Thymus (tissue), 11 donors: ENCODE measurements around the gene SPR. TPM values are rescaled to one million over a fixed set of nuclear protein-coding genes. Genes with fewer than 3 reads are reported as not detected.
A peak's percentile ranks its signal among the peaks of the same experiment; 100 is the strongest.

ENCODE experiments used
- DNase-seq, 9 donors: peaks; one replicate each; pipeline ENCODE4 v3.0.0-alpha.2; 2013; ENCODE audit warnings: low spot score in 9 of 9, low read depth in 6 of 9, missing footprints in 1 of 9
- H3K27ac ChIP-seq, 2 donors: one replicate each; pipeline ENCODE4 v1.5.1; 2013; ENCODE audit warnings: control low read depth in 1 of 2, low read depth in 1 of 2, low read length in 1 of 2, mild to moderate bottlenecking in 1 of 2, moderate library complexity in 1 of 2
- H3K27me3 ChIP-seq, 2 donors: one replicate each; pipeline ENCODE4 v1.5.1; 2013; ENCODE audit warnings: low read length in 1 of 2; ENCODE audit not compliant: control insufficient read depth in 2 of 2, insufficient read depth in 1 of 2
- H3K36me3 ChIP-seq, 2 donors: one replicate each; pipeline ENCODE4 v1.5.1; 2013; ENCODE audit warnings: low read length in 1 of 2, mild to moderate bottlenecking in 1 of 2, moderate library complexity in 1 of 2; ENCODE audit not compliant: control insufficient read depth in 2 of 2, insufficient read depth in 2 of 2
- H3K4me1 ChIP-seq, 2 donors: one replicate each; pipeline ENCODE4 v1.5.1; 2013; ENCODE audit warnings: low read length in 2 of 2; ENCODE audit not compliant: control insufficient read depth in 2 of 2, insufficient read depth in 2 of 2
- H3K4me3 ChIP-seq, 2 donors: one replicate each; pipeline ENCODE4 v1.5.1; 2013; ENCODE audit warnings: low read length in 2 of 2, control low read depth in 1 of 2, mild to moderate bottlenecking in 1 of 2
- H3K9me3 ChIP-seq, 2 donors: one replicate each; pipeline ENCODE4 v1.5.1; 2013; ENCODE audit warnings: low read length in 1 of 2, mild to moderate bottlenecking in 1 of 2; ENCODE audit not compliant: control insufficient read depth in 2 of 2, insufficient read depth in 1 of 2
- WGBS: extraction: QIAGEN DNeasy Blood & Tissue Kit; methylation state at CpG from one replicate; pipeline ENCODE4 v1.1.7; 2013; 5-methylcytosine and 5-hydroxymethylcytosine counted together
- polyA plus RNA-seq: library from polyadenylated mRNA; stranded (reverse); fragments of 200-250 nt; gene quantifications from one replicate; pipeline ENCODE4 v1.2.3, GENCODE V29; 2013
- total RNA-seq: library from RNA; stranded (reverse); fragments of 120-200 nt; gene quantifications from one replicate; pipeline ENCODE4 v1.2.4, GENCODE V29; 2013
- donor health status: healthy.

SPR gene
- total and polyA plus RNA-seq, 2 donors = 1.8 to 9.1 TPM

- H3K4me1 ChIP-seq = peaks cover 7 to 8% of the 10 kb centered on the region in 2 donors
- no peak overlapping the region for H3K4me3 ChIP-seq
- H3K9me3 ChIP-seq = no peaks in the 10 kb centered on the region
- no peaks in the 10 kb centered on the region for H3K36me3 ChIP-seq
- WGBS = 60% methylated on average over 7 of the region's 7 CpGs
- H3K27ac ChIP-seq = no peak overlapping the region
- DNase-seq = no peak
- peaks cover 31 to 60% of the 10 kb centered on the region in 2 donors for H3K27me3 ChIP-seq
Observed at GRCh38 chr2:72886505-72887031, 640 bp upstream of the SPR start.

GRCh38 chr2:72887740-72888437 lies 681 bp downstream of the SPR start:
- Histone ChIP-seq H3K36me3 (no peaks in the 10 kb centered on the region), H3K27ac (no peak overlapping the region), H3K4me3 (peak overlapping the region; percentile 22 to 54), H3K9me3 (no peaks in the 10 kb centered on the region), H3K4me1 (peaks cover 7 to 8% of the 10 kb centered on the region in 2 donors), H3K27me3 (peaks cover 31 to 72% of the 10 kb centered on the region in 2 donors)
- WGBS = 11% methylated on average over 21 of the region's 21 CpGs
- DNase-seq = peak in 6 of 9 donors; percentile 12 to 60 (median 30)

- H3K36me3 ChIP-seq = no peaks in the 10 kb centered on the region
Observed at GRCh38 chr2:72888438-72889202, 1.4 kb downstream of the SPR start.

GRCh38 chr2:72889991-72890390 lies 2.8 kb downstream of the SPR start:
- Histone ChIP-seq H3K27me3 (peaks cover 31 to 87% of the 10 kb centered on the region in 2 donors), H3K9me3 (no peaks in the 10 kb centered on the region), H3K4me1 (peaks cover 7 to 8% of the 10 kb centered on the region in 2 donors), H3K36me3 (no peaks in the 10 kb centered on the region), H3K4me3 (no peak overlapping the region), H3K27ac (no peak overlapping the region)
- WGBS = 97% methylated on average over 4 of the region's 4 CpGs
- DNase-seq = no peak

More at GRCh38 chr2:72888438-72889202, 1.4 kb downstream of the SPR start:
- Histone ChIP-seq H3K9me3 (no peaks in the 10 kb centered on the region), H3K27me3 (peaks cover 31 to 73% of the 10 kb centered on the region in 2 donors), H3K4me3 (no peak overlapping the region), H3K27ac (no peak overlapping the region), H3K4me1 (peaks cover 7 to 8% of the 10 kb centered on the region in 2 donors)
- DNase-seq = no peak
- WGBS = 93% methylated on average over 11 of the region's 11 CpGs

- Histone ChIP-seq H3K4me1 (peaks cover 7 to 8% of the 10 kb centered on the region in 2 donors), H3K27me3 (peaks cover 24 to 89% of the 10 kb centered on the region in 2 donors), H3K27ac (no peak overlapping the region), H3K9me3 (no peaks in the 10 kb centered on the region), H3K36me3 (no peaks in the 10 kb centered on the region), H3K4me3 (no peak overlapping the region)
- no peak for DNase-seq
- WGBS = 89% methylated on average over 8 of the region's 8 CpGs
Observed at GRCh38 chr2:72891091-72891818, 4.0 kb downstream of the SPR start.

GRCh38 chr2:72892506-72893173 lies 5.4 kb downstream of the SPR start:
- WGBS = 11% methylated on average over 11 of the region's 11 CpGs
- peak in 4 of 9 donors; percentile 31 to 74 (median 57) for DNase-seq
- H3K9me3 ChIP-seq = no peaks in the 10 kb centered on the region
- no peaks in the 10 kb centered on the region for H3K36me3 ChIP-seq
- H3K27ac ChIP-seq = no peak overlapping the region
- H3K27me3 ChIP-seq = peaks cover 13 to 84% of the 10 kb centered on the region in 2 donors
- no peak overlapping the region for H3K4me3 ChIP-seq
- H3K4me1 ChIP-seq = peaks cover 4% of the 10 kb centered on the region in 2 donors

GRCh38 chr2:72893594-72894319 lies 6.5 kb downstream of the SPR start:
- H3K4me1 ChIP-seq = no peaks in the 10 kb centered on the region
- H3K36me3 ChIP-seq = no peaks in the 10 kb centered on the region
- H3K27ac ChIP-seq = no peak overlapping the region
- H3K4me3 ChIP-seq = no peak overlapping the region
- H3K9me3 ChIP-seq = no peaks in the 10 kb centered on the region
- peak in 2 of 9 donors; percentile 47 to 55 for DNase-seq
- peaks cover 3 to 84% of the 10 kb centered on the region in 2 donors for H3K27me3 ChIP-seq
- 48% methylated on average over 15 of the region's 15 CpGs for WGBS

- WGBS = 96% methylated on average over 9 of the region's 9 CpGs
- H3K4me1 ChIP-seq = no peaks in the 10 kb centered on the region
- DNase-seq = no peak
Observed at GRCh38 chr2:72894514-72894913, 7.3 kb downstream of the SPR start.

More at GRCh38 chr2:72894514-72894913, 7.3 kb downstream of the SPR start:
- peaks cover 3 to 79% of the 10 kb centered on the region in 2 donors for H3K27me3 ChIP-seq
- no peaks in the 10 kb centered on the region for H3K36me3 ChIP-seq
- H3K4me3 ChIP-seq = no peak overlapping the region
- H3K27ac ChIP-seq = no peak overlapping the region
- no peaks in the 10 kb centered on the region for H3K9me3 ChIP-seq
